Duodenal mucosa (tissue), 2 donors: ENCODE results near the gene GUCY1A2.
"Not testable (repeated sequence)": the region's sequence is repeated elsewhere in the genome, so short reads cannot be mapped to it uniquely, and the experiment has no call there.

Experiments
- H3K27ac ChIP-seq: one replicate; pipeline ENCODE4 v1.7.0; 2013; ENCODE audit warnings: low read depth, low read length
- H3K27me3 ChIP-seq, 2 donors: one replicate each; pipeline ENCODE4 v1.7.0; 2013; ENCODE audit warnings: low read length in 2 of 2, control low read depth in 1 of 2; ENCODE audit not compliant: insufficient read depth in 2 of 2, control insufficient read depth in 1 of 2
- H3K36me3 ChIP-seq, 2 donors: one replicate each; pipeline ENCODE4 v1.7.0; 2013; ENCODE audit warnings: low read length in 2 of 2, control low read depth in 1 of 2; ENCODE audit not compliant: insufficient read depth in 2 of 2, control insufficient read depth in 1 of 2
- H3K4me1 ChIP-seq, 2 donors: one replicate each; pipeline ENCODE4 v1.7.0; 2013; ENCODE audit warnings: low read length in 2 of 2, control low read depth in 1 of 2; ENCODE audit not compliant: insufficient read depth in 2 of 2, control insufficient read depth in 1 of 2
- H3K4me3 ChIP-seq, 2 donors: one replicate each; pipeline ENCODE4 v1.7.0; 2013; ENCODE audit warnings: low read length in 2 of 2, low read depth in 1 of 2
- H3K9ac ChIP-seq, 2 donors: one replicate each; pipeline ENCODE4 v1.7.0; 2013; ENCODE audit warnings: low read length in 2 of 2, low read depth in 1 of 2
- H3K9me3 ChIP-seq, 2 donors: one replicate each; pipeline ENCODE4 v1.7.0; 2013; ENCODE audit warnings: low read length in 2 of 2, control low read depth in 1 of 2; ENCODE audit not compliant: control insufficient read depth in 1 of 2

Gene GUCY1A2

GRCh38 chr11:106821826-106822225, 196.4 kb downstream of the GUCY1A2 start:
- Histone ChIP-seq H3K9ac (no peak overlapping the region), H3K4me1 (no peaks in the 10 kb centered on the region), H3K9me3 (no peaks in the 10 kb centered on the region), H3K36me3 (no peaks in the 10 kb centered on the region), H3K27me3 (no peaks in the 10 kb centered on the region), H3K27ac (no peak overlapping the region), H3K4me3 (no peak overlapping the region)

- H3K27me3 ChIP-seq = no peaks in the 10 kb centered on the region
- H3K4me1 ChIP-seq = no peaks in the 10 kb centered on the region
- H3K27ac ChIP-seq = no peak overlapping the region
- no peak overlapping the region for H3K4me3 ChIP-seq
- no peaks in the 10 kb centered on the region for H3K9me3 ChIP-seq
- no peaks in the 10 kb centered on the region for H3K36me3 ChIP-seq
- H3K9ac ChIP-seq = no peak overlapping the region
Measured at GRCh38 chr11:106821291-106821690, 197.0 kb downstream of the GUCY1A2 start.

- Histone ChIP-seq H3K4me3 (no peak overlapping the region), H3K36me3 (no peaks in the 10 kb centered on the region), H3K4me1 (no peaks in the 10 kb centered on the region), H3K27ac (no peak overlapping the region), H3K27me3 (no peaks in the 10 kb centered on the region), H3K9ac (no peak overlapping the region), H3K9me3 (no peaks in the 10 kb centered on the region)
Measured at GRCh38 chr11:106818443-106818842, 199.8 kb downstream of the GUCY1A2 start.

GRCh38 chr11:106815209-106815608, 203.1 kb downstream of the GUCY1A2 start:
- H3K27me3 ChIP-seq = no peaks in the 10 kb centered on the region
- no peak overlapping the region for H3K9ac ChIP-seq
- no peak overlapping the region for H3K27ac ChIP-seq
- no peaks in the 10 kb centered on the region for H3K36me3 ChIP-seq
- no peak overlapping the region for H3K4me3 ChIP-seq
- no peaks in the 10 kb centered on the region for H3K4me1 ChIP-seq
- no peaks in the 10 kb centered on the region for H3K9me3 ChIP-seq

- H3K4me3 ChIP-seq = no peak overlapping the region
- no peak overlapping the region for H3K27ac ChIP-seq
- H3K9me3 ChIP-seq = no peaks in the 10 kb centered on the region
- no peaks in the 10 kb centered on the region for H3K36me3 ChIP-seq
- no peaks in the 10 kb centered on the region for H3K27me3 ChIP-seq
- H3K9ac ChIP-seq = no peak overlapping the region
- no peaks in the 10 kb centered on the region for H3K4me1 ChIP-seq
Measured at GRCh38 chr11:106813806-106814205, 204.5 kb downstream of the GUCY1A2 start.

GRCh38 chr11:106794058-106794457, 224.2 kb downstream of the GUCY1A2 start:
- Histone ChIP-seq H3K9ac (no peak overlapping the region), H3K27ac (no peak overlapping the region), H3K4me1 (no peaks in the 10 kb centered on the region), H3K4me3 (no peak overlapping the region), H3K27me3 (no peaks in the 10 kb centered on the region), H3K9me3 (no peaks in the 10 kb centered on the region), H3K36me3 (no peaks in the 10 kb centered on the region)

GRCh38 chr11:106789406-106789805, 228.9 kb downstream of the GUCY1A2 start:
- Histone ChIP-seq H3K4me1 (no peaks in the 10 kb centered on the region), H3K27ac (no peak overlapping the region), H3K9ac (no peak overlapping the region), H3K27me3 (no peaks in the 10 kb centered on the region), H3K4me3 (no peak overlapping the region), H3K36me3 (no peaks in the 10 kb centered on the region), H3K9me3 (peaks cover 0 to 6% of the 10 kb centered on the region in 2 donors)

- no peaks in the 10 kb centered on the region for H3K4me1 ChIP-seq
- H3K9me3 ChIP-seq = peaks cover 0 to 6% of the 10 kb centered on the region in 2 donors
- H3K27ac ChIP-seq = no peak overlapping the region
- no peak overlapping the region for H3K4me3 ChIP-seq
- H3K9ac ChIP-seq = no peak overlapping the region
- H3K27me3 ChIP-seq = no peaks in the 10 kb centered on the region
- no peaks in the 10 kb centered on the region for H3K36me3 ChIP-seq
Measured at GRCh38 chr11:106787454-106787853, 230.8 kb downstream of the GUCY1A2 start.

GRCh38 chr11:106785913-106786650, 232.2 kb downstream of the GUCY1A2 start:
- H3K27ac ChIP-seq = no peak overlapping the region
- H3K4me1 ChIP-seq = no peaks in the 10 kb centered on the region

GRCh38 chr11:106777302-106777701, 241.0 kb downstream of the GUCY1A2 start:
- H3K36me3 ChIP-seq, H3K27ac ChIP-seq, H3K27me3 ChIP-seq, H3K4me1 ChIP-seq, H3K4me3 ChIP-seq, H3K9ac ChIP-seq, H3K9me3 ChIP-seq: not testable (repeated sequence)

More at GRCh38 chr11:106785913-106786650, 232.2 kb downstream of the GUCY1A2 start:
- Histone ChIP-seq H3K36me3 (no peaks in the 10 kb centered on the region), H3K27me3 (no peaks in the 10 kb centered on the region), H3K9me3 (peaks cover 0 to 6% of the 10 kb centered on the region in 2 donors), H3K9ac (no peak overlapping the region), H3K4me3 (no peak overlapping the region)
